HG03196 (cell line): ENCODE data around the gene PDK2.

Source experiments
- ATAC-seq: cut with Tn5 transposase; IDR thresholded peaks from one replicate; pipeline ENCODE4 v1.9.1; 2021; ENCODE audit not compliant: unreplicated experiment

Gene PDK2

GRCh38 chr17:50134206-50135110 lies 39.3 kb downstream of the PDK2 start:
- ATAC-seq = no peak

DNA sequence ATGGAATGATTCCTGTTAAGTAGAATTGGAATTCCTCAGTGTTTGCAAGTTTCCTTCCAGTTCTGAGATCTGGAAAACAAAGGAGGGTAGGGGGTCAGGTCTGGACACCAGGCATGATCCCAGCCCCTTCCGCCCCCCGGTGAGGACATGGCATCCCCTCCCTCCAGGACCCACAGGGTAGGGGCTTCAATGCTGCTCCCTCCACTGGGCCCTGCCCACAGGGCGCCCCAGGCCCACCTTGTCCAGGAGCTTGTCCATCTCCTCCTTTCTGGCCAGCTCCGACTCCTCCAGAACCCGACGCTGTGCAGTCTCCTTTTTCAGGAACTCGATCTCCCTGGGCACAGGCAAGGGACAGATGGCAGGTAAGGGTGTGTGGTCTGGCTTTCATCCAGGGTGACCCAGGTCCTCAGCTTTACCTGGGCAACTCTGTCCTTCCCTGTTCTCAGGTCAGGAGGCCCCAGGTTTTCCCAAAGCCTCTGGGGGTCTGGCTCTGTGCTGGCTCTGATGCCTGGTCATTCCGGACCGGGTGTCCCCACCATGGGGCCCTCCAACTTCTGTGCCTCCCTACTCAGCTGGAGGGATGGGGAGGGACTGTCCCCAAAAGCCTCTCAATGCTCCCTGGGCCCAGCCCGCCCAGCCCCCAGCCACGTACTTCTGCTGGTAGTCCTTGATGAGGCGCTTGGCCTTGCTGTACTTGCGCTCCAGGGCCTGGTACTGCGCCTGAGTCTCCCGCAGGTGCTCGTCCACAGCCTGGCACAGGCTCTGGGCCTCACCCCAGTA lies 40.4 kb downstream of the PDK2 start:
- no peak for ATAC-seq

- ATAC-seq = no peak
Observed at GRCh38 chr17:50136096-50136687, 41.0 kb downstream of the PDK2 start.

GRCh38 chr17:50137042-50137441 lies 41.9 kb downstream of the PDK2 start:
- ATAC-seq = no peak

- no peak for ATAC-seq
Observed at GRCh38 chr17:50139185-50139783, 44.1 kb downstream of the PDK2 start.

DNA sequence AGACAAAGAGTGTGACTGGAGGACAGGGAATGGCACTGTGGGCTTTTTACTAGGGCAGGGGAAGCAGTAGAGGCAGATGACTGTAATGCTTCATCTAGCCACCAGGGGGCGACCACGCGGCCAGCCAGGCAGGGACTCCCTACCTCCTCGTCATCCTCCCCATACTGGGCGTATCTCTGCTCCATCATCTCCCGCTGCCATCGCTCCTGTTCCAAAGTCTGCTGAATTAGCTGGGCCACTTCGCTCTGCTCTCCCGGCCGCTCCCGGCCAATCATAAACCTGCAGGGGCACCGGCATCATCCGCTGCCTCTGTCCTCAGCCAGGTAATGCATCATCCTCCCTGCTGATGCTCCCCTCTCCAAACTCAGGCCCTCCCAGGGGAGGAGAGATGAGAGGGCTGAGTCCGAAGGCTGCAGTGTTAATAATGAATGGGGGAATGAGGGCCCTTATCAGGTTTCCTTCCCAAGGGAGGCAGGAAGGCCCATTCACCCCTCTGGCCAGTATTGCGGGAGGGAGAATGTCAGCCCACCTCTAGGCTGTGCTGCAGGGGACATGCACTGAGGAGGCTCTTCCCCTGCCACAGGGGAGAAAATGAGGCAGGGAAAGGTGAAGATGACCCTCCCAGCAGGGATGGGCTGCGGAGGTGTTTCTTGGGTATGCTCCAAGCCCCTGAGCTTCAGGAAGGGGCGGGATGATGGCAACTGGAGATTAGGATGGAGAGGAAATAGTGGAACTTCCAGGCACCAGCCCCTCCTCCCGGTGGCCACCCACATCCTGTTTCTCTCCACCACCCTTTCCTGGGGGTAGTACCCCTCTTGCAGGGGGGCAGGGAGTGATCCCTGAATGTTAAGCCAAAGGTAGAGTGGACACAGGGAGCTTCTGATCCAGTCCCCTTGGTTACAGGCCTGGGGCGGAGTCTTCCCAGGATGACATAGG lies 45.1 kb downstream of the PDK2 start:
- ATAC-seq = no peak

GRCh38 chr17:50141026-50141744 lies 46.0 kb downstream of the PDK2 start:
- no peak for ATAC-seq

DNA sequence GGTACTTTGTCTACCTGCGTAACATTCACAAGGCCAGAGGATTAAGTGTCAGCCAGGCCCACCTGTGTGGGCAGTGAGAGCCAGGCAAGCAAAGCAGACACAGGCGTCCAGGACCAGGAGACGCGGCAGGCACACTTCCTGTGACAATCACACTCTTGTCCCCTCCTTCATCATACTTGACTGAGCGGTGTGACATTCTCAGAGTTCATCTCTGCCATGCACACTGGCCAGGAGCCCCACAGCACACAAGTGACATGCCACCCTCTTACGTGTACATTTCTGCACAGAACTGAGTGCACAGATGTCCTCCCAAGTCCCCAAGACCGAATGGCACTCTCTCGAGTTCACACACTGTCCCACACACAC lies 46.6 kb downstream of the PDK2 start:
- ATAC-seq = no peak

DNA sequence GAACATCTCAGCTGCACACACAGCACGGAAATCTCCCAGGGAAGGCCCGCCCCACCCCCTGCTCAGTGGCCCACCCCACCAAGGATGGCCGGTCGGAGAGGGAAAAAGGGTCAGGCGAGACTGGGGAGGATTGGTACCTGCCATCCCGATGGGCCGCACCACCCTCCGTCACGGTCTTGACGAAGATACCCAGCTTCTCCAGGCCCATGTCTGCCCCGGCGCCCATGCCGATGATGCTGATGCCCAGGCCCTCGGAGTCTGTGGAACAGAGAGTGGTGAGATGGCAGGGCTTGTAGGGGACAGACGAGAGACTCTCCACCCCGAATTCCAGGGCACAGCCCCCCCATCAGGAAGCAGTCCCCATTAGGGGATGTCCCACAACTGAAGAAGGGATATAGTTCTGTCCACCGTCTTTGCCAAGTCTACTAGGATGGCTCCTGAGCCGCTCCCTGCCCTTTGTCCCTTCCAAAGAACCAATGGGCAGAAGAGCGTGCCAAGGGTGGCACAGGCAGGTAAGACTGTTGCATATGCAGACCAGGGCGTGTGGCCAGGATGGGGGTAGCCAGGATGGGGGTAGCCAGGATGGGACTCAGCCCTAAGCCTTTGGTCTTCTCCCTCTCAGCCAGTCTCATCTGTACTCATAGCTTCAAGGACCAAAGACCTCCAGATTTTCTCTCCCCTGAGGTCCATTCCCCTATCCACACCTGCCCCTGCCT lies 48.5 kb downstream of the PDK2 start:
- ATAC-seq = no peak

GRCh38 chr17:50144355-50144754 lies 49.2 kb downstream of the PDK2 start:
- ATAC-seq = no peak

DNA sequence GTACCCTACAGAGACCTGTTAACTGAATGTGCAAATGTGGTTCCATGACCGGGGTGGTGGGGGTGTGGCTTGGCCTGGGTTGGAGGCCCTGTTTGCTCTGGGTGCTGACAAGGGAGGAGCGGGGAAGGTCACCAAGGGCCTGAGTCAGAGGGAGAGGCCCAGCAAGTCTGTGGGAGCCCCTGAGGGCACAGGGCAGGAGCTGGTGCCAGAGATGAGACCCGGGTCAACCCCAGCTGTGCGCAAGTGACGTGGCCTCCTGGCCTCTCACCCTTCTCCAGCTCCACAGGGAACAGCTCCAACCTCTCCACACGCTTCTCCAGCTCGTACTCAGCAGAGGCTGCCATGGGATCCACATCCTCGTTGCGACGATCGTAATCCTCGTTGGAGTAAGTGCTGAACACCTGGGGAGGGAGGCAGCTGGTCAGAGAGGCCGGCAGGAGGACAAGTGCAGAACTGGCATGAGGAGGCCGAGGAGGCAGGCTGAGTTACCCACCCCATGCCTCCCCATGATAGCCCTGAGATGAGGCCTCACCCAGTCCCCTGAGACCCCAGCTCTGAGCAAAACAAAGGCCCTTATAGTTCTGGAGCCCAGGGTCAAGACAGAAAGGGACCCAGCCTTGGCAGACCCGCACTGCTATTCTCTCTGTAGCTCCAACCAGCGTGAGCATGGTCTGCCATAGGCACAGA lies 49.8 kb downstream of the PDK2 start:
- no peak for ATAC-seq

GRCh38 chr17:50145532-50146229 lies 50.5 kb downstream of the PDK2 start:
- no peak for ATAC-seq

- no peak for ATAC-seq
Observed at GRCh38 chr17:50146230-50146926, 51.2 kb downstream of the PDK2 start.

GRCh38 chr17:50146927-50147665 lies 51.9 kb downstream of the PDK2 start:
- no peak for ATAC-seq

- no peak for ATAC-seq
Observed at GRCh38 chr17:50147841-50148225, 52.7 kb downstream of the PDK2 start.

DNA sequence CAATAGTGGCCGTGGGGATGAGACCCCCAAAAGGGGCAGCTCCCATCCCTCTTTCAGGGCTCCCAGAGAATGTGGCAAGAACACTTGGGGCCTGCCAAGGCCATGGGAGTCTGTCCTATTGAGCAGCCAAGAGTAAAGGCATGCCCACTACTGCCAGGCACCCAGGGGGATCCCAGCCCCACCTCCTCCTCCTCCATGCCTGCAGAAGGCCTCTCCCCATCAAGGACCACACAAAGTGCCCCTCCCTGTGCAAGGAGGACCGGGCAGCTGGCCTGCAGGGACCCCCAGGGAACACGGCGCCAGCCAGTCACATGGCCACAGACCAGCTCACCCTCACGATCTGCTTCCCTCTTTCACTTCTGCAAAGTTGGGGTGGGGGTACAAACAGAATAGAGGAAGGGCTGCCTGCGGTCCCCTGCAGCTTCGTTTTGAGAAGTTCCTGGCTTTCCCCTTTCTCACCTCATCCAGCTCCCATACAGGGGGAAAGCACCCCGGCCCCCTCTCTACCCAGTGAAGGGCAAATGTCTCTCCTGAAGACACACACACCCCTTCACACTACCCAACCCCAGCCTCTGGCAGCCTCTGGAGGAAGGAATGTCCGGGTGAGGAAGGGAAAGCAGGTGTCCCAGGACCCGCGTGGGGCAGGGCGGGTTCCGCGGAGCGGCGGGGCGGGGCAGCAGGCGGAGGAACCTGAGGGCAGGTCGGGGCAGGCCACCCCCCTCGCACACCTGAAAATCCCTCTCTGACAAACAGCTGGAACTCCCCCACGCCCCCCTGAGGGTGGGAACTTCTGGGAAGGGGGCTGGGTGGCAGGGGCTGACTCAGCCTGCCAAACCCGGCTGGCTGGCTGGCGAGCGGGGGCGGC lies 53.3 kb downstream of the PDK2 start:
- ATAC-seq = peak; percentile 23
